Right hindlimb (tissue), 1 donor: Measurements from ENCODE around the gene RPL37A.
"Not testable (repeated sequence)": the region's sequence is repeated elsewhere in the genome, so short reads cannot be mapped to it uniquely, and the experiment has no call there.

Source experiments
- DNase-seq: peaks from one replicate; pipeline ENCODE4 v3.0.0-alpha.2; 2018

RPL37A gene

GRCh38 chr2:216518566-216519119, 20.0 kb downstream of the RPL37A start:
- DNase-seq, result not testable (repeated sequence)

DNA sequence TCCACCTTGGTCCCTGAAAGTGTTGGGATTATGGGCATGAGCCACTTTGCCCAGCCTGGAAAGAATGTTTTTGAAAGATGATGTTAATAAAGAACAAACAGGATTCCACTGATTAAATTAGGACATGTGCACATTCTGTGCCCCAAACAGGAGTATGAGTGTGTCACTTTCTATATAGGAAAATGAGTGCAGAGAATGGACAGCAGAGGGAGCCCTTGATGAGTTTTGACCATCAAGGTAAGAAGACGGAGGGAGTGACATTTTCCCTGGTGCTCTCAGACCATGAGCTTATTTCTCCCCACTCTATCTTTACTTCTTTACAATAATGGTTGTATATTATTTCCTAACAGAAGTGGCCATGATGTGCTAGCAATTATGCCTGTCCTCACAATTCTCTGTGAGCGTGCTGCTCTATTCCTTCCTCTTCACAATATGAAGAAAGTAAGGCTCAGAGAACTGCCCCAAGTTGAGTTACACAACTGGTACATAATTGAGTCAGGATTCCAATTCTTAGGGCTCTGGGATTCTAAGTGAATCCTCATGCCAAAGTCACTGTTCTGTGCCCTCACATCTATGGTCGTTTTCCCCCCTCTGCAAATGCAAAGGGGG, 20.6 kb downstream of the RPL37A start:
- peak; percentile 72 for DNase-seq

GRCh38 chr2:216520112-216520511, 21.5 kb downstream of the RPL37A start:
- DNase-seq, result no peak

DNA sequence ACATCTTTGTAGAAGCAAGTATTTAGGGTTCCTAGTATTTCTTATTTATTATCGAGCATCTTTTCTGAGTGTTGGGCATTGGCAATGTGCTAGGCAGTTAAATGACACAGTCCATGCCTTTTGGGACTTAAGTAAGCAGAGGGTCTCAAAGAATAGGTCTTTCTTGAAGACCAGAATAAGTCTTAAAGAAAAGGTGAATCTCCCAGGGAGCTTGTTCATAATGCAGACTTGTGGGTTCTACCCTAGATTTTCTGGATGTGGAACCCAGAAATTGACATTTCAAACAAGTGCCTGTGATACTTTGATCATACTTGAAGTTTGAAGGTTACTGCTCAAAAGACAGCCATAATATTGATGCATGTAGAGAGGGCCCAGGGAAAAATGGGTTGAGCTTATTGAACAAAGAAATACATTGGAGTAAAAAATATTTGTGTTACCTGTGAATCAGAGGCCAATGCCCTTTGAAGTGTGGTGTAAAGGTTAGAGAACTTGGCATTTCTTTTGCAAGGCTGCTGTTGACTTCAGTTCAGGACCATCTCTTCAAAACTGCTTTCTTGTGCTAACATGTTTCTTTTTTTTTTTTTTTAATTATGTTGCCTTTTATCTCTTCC, 24.4 kb downstream of the RPL37A start:
- DNase-seq, result no peak

DNA sequence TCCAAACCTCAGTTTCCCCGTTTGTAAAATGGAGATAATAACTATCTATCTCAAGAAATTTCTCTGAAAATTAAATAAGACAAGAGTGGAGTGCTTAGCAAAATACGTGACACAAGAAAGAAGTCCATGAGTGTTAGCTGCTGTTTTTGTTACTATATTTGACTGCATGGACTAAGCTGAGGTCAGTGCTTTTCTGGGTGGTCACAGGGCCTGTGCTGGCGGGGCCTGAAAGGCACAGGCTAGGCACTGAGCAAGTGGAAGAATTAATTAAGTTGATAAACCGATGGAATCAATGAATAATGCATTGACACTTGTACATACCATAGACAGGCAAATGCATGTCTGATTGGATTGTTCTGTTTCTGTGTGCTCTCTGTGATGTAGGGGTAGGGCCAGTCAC, 27.3 kb downstream of the RPL37A start:
- no peak for DNase-seq

GRCh38 chr2:216526939-216527338, 28.3 kb downstream of the RPL37A start:
- DNase-seq, result no peak

- DNase-seq, result no peak
Measured at GRCh38 chr2:216527600-216527999, 29.0 kb downstream of the RPL37A start.

DNA sequence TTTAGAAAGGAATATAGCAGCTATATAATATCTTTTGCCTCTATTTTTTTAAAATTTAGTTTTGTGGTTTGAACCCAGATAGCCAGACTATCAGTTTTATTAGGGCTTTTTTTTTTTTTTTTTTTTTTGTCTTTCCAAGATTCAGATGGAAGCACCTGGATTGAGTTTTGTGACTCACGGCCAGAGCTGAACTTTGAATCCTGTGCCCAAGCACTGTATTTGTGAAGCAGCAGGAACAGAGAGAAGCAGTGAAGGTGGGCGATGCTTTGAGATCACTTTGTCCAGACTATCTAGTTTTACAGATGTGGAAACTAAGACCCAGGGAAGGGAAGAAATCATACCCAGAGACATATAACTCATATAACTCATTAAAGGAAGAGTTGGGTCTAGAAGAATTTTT, 33.9 kb downstream of the RPL37A start:
- DNase-seq, result no peak

- no peak for DNase-seq
Measured at GRCh38 chr2:216533609-216534008, 35.0 kb downstream of the RPL37A start.

- DNase-seq, result no peak
Measured at GRCh38 chr2:216534809-216535208, 36.2 kb downstream of the RPL37A start.

DNA sequence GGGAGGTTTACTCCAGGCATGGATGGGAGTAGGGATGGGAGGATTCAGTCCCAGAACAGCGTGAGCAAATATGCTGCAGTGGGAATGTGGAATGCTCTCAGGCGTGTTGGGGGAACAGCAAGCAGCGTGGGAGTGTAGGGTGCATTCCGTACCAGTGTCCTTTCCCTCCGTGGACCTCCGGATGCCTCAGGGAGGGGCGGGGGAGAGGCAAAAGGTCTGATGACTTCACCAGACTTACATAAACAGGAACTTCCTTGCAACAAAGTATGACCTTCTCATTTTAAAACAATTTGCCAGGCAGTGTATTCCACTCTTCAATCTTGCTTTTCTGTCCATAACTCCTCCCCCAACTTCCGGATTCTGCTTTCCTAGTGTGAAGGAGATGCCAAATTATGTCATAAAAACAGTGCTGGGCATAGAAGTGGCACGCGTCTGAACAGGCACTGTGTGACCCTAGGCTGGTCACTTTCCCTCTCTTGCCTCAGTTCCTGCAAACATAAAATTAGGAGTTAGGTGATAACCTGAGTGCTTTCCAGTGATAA, 36.9 kb downstream of the RPL37A start:
- DNase-seq, result peak; percentile 54

GRCh38 chr2:216536734-216537210, 38.1 kb downstream of the RPL37A start:
- DNase-seq, result peak; percentile 60

DNA sequence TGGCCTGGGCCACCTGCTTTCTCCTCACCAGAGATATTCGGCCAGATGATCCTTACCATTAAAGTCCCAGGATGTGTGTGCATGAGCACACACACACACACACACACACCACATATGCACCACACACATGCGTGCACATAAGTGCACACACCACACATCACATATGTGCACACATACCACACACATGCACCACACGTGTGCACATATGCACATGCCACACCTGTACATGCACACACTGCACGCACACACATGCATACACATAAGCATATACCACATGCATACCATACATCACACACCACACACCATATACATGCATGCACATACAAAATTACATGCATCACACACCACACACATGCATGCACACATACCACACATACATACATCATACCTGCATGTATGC, 38.7 kb downstream of the RPL37A start:
- no peak for DNase-seq

- DNase-seq, result no peak
Measured at GRCh38 chr2:216538538-216538937, 39.9 kb downstream of the RPL37A start.

DNA sequence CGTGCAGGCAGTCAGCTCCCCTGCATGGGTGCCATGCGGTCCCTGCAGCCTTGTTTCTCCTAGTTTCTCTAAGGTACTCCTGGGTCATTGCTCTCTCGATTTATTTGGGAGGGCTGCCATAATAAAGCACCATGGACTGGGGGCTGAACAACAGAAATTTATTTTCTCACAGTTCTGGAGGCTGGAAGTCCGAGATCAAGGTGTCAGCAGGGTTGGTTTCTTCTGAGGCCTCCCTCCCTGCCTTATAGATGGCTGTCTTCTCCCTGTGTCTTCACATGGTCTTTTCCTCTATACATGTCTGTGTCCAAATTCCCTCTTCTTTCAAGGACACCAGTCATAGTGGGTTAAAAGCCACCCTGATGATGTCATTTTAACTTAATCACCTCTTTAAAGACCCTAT, 40.5 kb downstream of the RPL37A start:
- no peak for DNase-seq

DNA sequence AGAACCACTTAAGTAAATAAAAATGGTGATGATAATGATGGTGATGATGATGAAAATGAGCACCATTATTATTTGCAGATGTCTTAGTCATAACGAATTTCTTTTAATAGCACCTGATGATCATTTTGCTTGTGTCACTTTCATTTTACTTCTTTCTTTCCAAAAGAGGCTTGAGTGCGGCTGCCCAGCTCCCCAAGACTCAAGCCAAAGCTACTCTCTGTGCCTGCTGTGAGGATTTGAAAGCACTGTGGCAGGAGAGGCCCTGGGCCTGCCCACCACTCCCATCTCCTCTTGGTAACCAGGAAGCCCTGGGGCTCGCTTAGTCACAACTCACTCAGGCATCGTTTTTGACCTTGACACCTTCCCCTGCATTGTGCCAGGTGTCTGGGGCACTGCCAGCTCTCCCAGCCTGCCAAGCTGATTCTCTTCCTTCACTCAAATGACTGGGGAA, 41.2 kb downstream of the RPL37A start:
- no peak for DNase-seq

DNA sequence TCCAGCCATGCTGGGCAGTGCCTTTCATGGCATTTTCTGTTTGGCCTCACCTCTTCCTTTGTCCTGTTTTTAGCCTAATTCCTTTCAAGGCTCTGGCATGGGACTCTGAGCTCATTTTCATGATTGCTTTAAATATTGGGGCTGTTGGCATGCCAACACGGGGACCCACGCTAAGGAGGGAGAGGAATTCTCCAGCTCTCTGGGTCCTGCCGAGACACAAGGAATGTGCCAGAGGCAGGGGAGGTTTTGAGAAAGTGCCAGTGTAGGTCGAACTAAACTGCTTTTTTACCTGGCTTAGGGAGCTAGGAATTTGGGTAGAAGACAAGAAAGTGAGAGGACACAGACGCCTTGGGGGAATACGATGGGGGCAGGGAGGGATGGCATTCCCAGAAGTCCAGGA, 42.3 kb downstream of the RPL37A start:
- no peak for DNase-seq

GRCh38 chr2:216541505-216541904, 42.9 kb downstream of the RPL37A start:
- DNase-seq, result no peak

GRCh38 chr2:216545359-216545758, 46.7 kb downstream of the RPL37A start:
- DNase-seq, result no peak

DNA sequence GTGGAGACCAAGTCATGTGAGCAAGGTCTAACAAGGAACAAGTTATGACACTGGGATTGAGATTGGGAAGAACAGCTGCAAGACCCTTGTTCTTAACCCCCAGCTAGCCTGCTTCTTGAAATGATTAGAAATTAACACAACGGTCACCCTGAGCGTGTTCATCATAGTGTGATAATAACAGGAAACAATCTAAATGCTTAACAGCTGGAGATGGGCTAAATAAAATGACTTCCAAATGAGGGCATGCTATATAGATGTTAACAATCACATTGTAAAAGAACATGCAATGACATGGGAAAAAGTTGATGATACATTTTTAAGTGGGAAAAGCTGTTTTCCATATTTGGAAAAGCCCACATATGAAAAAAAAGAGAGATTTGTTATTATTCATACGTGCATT, 47.6 kb downstream of the RPL37A start:
- DNase-seq, result no peak

DNA sequence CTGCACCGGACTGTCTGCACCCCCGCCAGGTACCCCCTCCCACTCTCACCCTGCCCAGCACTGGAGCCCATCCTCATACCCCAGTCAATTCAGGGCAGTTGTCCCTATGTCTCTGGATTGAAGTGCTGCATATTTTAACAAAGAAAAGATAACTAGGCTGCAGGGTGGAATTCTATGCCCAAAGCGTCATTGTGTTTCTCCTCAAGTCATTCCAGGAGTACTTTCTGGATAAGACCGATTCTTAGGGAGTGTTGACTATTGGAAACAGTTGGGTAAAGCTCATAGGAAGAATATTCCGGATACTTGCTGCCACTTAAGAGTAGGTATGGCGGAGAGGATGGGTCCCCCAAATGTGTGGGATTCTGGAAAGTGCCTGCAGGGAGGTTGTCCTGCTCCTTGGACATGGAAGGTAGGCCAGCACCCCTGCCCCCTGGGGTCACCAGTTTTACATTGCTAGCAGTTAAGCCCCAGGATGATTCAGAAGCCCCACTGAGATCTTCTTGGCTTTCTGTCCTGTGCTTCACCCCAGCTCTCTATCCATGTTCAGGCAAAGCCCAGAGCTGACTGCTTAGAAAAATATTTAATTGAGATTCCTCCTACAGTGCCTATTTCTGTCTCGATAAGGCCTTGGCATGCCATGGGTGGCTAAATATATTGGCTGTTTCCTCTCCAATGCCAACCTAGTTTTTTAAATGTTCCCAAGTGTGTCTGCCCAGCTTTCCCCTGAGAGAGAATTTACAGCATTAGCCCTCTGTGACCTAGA, 48.2 kb downstream of the RPL37A start:
- DNase-seq, result no peak

DNA sequence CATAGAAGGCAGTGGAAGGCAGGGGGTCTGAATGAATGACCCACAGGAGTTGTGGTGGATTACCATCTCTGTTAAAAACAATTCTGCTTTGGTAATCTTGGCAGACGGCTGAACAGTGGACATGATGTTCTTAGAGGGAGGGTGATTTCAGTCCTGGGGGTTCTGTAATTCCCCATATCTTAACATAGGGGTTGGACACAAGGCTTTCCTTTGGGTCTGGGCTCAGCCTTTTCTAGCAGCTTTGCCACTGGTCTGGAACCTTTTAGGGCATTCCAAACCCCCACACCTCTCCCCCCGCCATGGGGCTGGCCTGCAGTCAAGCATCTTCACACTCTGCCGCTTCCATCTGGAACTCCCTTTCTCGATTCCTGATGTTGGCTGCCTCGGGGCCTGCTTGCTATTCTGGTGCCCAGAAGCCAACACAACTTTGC, 50.3 kb downstream of the RPL37A start:
- no peak for DNase-seq

DNA sequence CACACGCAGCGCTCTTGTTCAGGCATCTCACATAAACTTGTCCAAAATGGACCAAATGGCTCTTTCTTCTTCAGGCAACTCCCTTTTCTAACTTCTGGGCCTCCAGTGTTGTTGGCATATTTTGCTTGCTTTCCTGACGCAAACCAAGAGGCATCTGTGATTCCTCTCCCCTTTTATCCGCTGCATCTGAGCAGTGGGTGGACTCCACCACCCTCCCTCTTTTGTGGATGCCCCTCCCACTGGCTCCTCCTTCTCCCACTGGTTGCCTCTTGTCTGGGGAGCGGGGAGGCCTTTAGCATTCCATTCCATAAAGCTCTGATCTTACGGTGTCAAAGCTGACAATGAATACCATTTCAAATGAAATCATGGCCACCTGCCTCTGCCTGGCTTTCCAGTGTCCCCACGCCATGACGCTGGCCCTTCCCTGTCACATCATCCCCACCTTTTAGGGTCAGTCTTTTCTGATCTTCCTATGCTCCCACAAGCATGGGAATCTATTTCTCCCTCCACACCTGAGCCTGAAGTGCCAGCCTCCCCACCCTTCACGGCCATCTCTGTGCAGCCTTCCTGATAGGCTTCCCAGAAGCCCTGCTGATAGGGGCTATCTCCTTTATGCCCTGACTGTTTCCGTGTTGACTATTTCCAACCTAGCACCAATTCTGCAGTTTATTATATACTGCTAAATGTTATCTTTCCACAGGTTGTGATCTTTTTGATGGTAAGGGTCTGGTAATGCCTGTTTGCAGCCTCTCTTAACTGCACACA, 51.5 kb downstream of the RPL37A start:
- DNase-seq, result no peak
